GM12878 (cell line): ENCODE data around the gene CCL14.
A peak's percentile ranks its signal among the peaks of the same experiment; 100 is the strongest.

Experiments used
- CBX5 ChIP-seq: sonication (generic); IDR thresholded peaks from 2 replicates; pipeline ENCODE4 v1.6.1; 2016; ENCODE audit warnings: low read depth, moderate library complexity, mild to moderate bottlenecking, inconsistent platforms
- CTCF ChIP-seq, 3 experiments: IDR thresholded peaks in 2 of 3; conservative IDR thresholded peaks in 1 of 3; 2 replicates each; pipeline ENCODE4 v1.5.1; 2011; ENCODE audit warnings: low read depth in 3 of 3, low read length in 3 of 3, mild to moderate bottlenecking in 3 of 3, control low read depth in 2 of 3, moderate library complexity in 2 of 3, inconsistent platforms in 1 of 3, mixed read lengths in 1 of 3; ENCODE audit not compliant: control insufficient read depth in 2 of 3, insufficient read depth in 1 of 3; ENCODE audit errors: extremely low read depth in 1 of 3
- EZH2 ChIP-seq: IDR thresholded peaks from 2 replicates; pipeline ENCODE4 v1.6.1; 2012; ENCODE audit warnings: low read depth, mild to moderate bottlenecking, control low read depth, inconsistent platforms, low read length, borderline replicate concordance; ENCODE audit not compliant: control insufficient read depth
- RFX5 ChIP-seq: IDR thresholded peaks from 2 replicates; pipeline ENCODE4 v1.6.1; 2011; ENCODE audit warnings: low read depth, low read length, improper control_type of control experiment
- TARDBP ChIP-seq: IDR thresholded peaks from 2 replicates; pipeline ENCODE4 v1.6.1; 2016; ENCODE audit warnings: borderline replicate concordance

- TF ChIP-seq RFX5 (no peak), CTCF (IDR thresholded peaks at IDR 0.05 in 2 of 3, conservative IDR thresholded peaks at IDR 0.05 in 1 of 3; ENCODE audit: control insufficient read depth in 2 of 3, extremely low read depth in 1 of 3, insufficient read depth in 1 of 3, low read depth in 3 of 3, low read length in 3 of 3) (peak; percentile 77 to 92 (median 86); a peak in 5 of 6 replicates), TARDBP (no peak), CBX5 (no peak), EZH2 (no peak)
Observed at GRCh38 chr17:35969558-35970380, 16.8 kb downstream of the CCL14 start.
